T-cell (primary cell): ENCODE measurements around the gene GPR156. TPM values are rescaled to one million over a fixed set of nuclear protein-coding genes. Genes with fewer than 3 reads are reported as not detected.
A peak's percentile ranks its signal among the peaks of the same experiment; 100 is the strongest.
"Not testable (repeated sequence)": the region's sequence is repeated elsewhere in the genome, so short reads cannot be mapped to it uniquely, and the experiment has no call there.

Experiments
- ATAC-seq, 4 experiments: fragments of 200-7000 bp in 3 of 4; fragments of 150-1000 bp in 1 of 4; cut with Tn5 transposase; replicated peaks in 1 of 4; 1 replicate in 3 of 4; 2 replicates in 1 of 4; pipeline ENCODE4 v1.10.0; 2021; ENCODE audit warnings: moderate library complexity in 3 of 4, mild to moderate bottlenecking in 2 of 4, moderate number of reproducible peaks in 1 of 4
- CTCF ChIA-PET, 2 donors: fragments of 300-600 bp; sonication (Branson Sonifier 250); formaldehyde crosslinking; loops; one replicate each; lab custom pipeline; 2022; ENCODE audit warnings: antibody characterized with exemption in 2 of 2; lab: Charles Lee
- POLR2A ChIA-PET, 2 donors: fragments of 300-600 bp; sonication (Branson Sonifier 250); formaldehyde crosslinking; loops; one replicate each; lab custom pipeline; 2022; ENCODE audit warnings: antibody characterized with exemption in 2 of 2; lab: Charles Lee
- DNase-seq, 35 experiments: peaks; one replicate each; pipeline versions ENCODE4 v3.0.0 to v3.0.0-alpha.2; 2013 to 2023
- H3K27ac ChIP-seq: one replicate; pipeline ENCODE4 v1.5.1; 2013; ENCODE audit warnings: low read length
- H3K27me3 ChIP-seq, 2 experiments: replicated peaks in 1 of 2; 1 replicate in 1 of 2; 2 replicates in 1 of 2; pipeline versions ENCODE4 v1.6.1 to v1.7.0; 2013; ENCODE audit warnings: low read length in 1 of 2, mixed read lengths in 1 of 2; ENCODE audit not compliant: control insufficient read depth in 2 of 2, insufficient read depth in 2 of 2; ENCODE audit errors: extremely low read depth in 1 of 2
- H3K36me3 ChIP-seq, 2 donors: 1 replicate in 1 of 2; 2 replicates in 1 of 2; pipeline versions ENCODE4 v1.6.1 to v1.7.0; 2013; ENCODE audit warnings: low read length in 1 of 2; ENCODE audit not compliant: control insufficient read depth in 2 of 2, insufficient read depth in 1 of 2; ENCODE audit errors: extremely low read depth in 1 of 2
- H3K4me1 ChIP-seq, 2 experiments: 1 replicate in 1 of 2; 2 replicates in 1 of 2; pipeline versions ENCODE4 v1.6.1 to v1.7.0; 2013; ENCODE audit warnings: low read length in 2 of 2, mixed read lengths in 1 of 2; ENCODE audit not compliant: insufficient read depth in 2 of 2, control insufficient read depth in 1 of 2; ENCODE audit errors: extremely low read depth in 1 of 2
- H3K4me3 ChIP-seq, 2 donors: 1 replicate in 1 of 2; 2 replicates in 1 of 2; pipeline versions ENCODE4 v1.5.1 to v1.7.0; 2013; ENCODE audit warnings: mild to moderate bottlenecking in 2 of 2, low read length in 1 of 2, moderate library complexity in 1 of 2; ENCODE audit not compliant: control insufficient read depth in 1 of 2; ENCODE audit errors: extremely low read depth in 1 of 2
- H3K9me3 ChIP-seq: 2 replicates; pipeline ENCODE4 v1.7.0; 2013
- H3K27ac Mint-ChIP-seq, 2 donors: one replicate each; pipeline ENCODE4 v1.8.0; 2020 to 2021; ENCODE audit warnings: mild to moderate bottlenecking in 2 of 2, mixed read lengths in 2 of 2
- H3K27me3 Mint-ChIP-seq, 2 donors: one replicate each; pipeline ENCODE4 v1.8.0; 2021 to 2022; ENCODE audit warnings: mixed read lengths in 2 of 2
- H3K36me3 Mint-ChIP-seq: one replicate; pipeline ENCODE4 v1.8.0; 2021; ENCODE audit warnings: mixed read lengths
- H3K4me1 Mint-ChIP-seq, 3 donors: one replicate each; pipeline ENCODE4 v1.8.0; 2020 to 2022; ENCODE audit warnings: mixed read lengths in 3 of 3, mild to moderate bottlenecking in 1 of 3
- H3K4me3 Mint-ChIP-seq, 3 donors: one replicate each; pipeline ENCODE4 v1.8.0; 2020 to 2022; ENCODE audit warnings: mild to moderate bottlenecking in 3 of 3, mixed read lengths in 3 of 3, moderate library complexity in 3 of 3
- H3K9me3 Mint-ChIP-seq, 3 donors: one replicate each; pipeline ENCODE4 v1.8.0; 2020 to 2022; ENCODE audit warnings: mixed read lengths in 3 of 3
- WGBS: methylation state at CpG from one replicate; pipeline ENCODE4 v1.1.5; 2013; ENCODE audit warnings: missing lambda C conversion rate; ENCODE audit not compliant: insufficient coverage; 5-methylcytosine and 5-hydroxymethylcytosine counted together
- total RNA-seq, 35 experiments: library from RNA in 6 of 35; stranded (reverse) in 6 of 35; fragments of 120-200 nt in 1 of 35; gene quantifications; one replicate each; pipeline versions ENCODE4 v1.2.1 to v1.2.4 and lab custom pipeline; 2013 to 2026

Gene GPR156
- total RNA-seq, 5 donors from 2014 or later (not counting 1 experiment from before 2014, with no cell fraction given) = 0.09 to 0.75 (median 0.38) TPM; not detected in 1

DNA sequence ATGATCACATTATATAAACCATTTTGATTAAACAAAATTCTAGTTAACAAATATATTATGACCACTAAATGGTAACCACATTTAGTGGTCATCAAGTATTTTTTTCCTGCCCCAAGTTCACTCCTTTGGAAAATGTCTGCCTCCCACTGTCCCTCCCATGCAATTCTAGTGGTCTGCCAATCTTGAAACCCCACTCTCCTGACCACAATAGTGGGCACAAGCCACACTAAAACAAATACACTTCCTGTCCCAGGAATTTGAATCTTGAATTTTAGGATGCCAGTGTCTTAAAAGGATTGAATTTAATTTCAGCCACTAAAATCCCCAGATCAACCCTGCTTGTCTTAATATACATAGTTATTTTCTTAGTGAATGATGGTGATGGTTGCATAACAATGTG lies 14.0 kb upstream of the GPR156 start:
- no peaks in the 10 kb centered on the region for H3K4me1 Mint-ChIP-seq
- DNase-seq (no peak), ATAC-seq (no peak)
- Histone ChIP-seq H3K36me3 (no peaks in the 10 kb centered on the region), H3K4me3 (no peak overlapping the region), H3K27ac (no peak overlapping the region), H3K4me1 (no peaks in the 10 kb centered on the region), H3K9me3 (no peaks in the 10 kb centered on the region), H3K27me3 (peaks cover 0 to 2% of the 10 kb centered on the region in 2 experiments)
- H3K27me3 Mint-ChIP-seq = no peaks in the 10 kb centered on the region
- CTCF ChIA-PET = no interaction called here
- H3K9me3 Mint-ChIP-seq = peaks cover 0 to 3% (median 0%) of the 10 kb centered on the region in 3 donors
- H3K4me3 Mint-ChIP-seq = no peak overlapping the region
- no peaks in the 10 kb centered on the region for H3K36me3 Mint-ChIP-seq
- POLR2A ChIA-PET = interaction anchor here in 1 of 2 donors (1.0 kb wide), 1 partner anchor 51 kb away, joined by 5 read pairs; no protein-coding TSS in a partner anchor
- H3K27ac Mint-ChIP-seq = no peak overlapping the region

DNA sequence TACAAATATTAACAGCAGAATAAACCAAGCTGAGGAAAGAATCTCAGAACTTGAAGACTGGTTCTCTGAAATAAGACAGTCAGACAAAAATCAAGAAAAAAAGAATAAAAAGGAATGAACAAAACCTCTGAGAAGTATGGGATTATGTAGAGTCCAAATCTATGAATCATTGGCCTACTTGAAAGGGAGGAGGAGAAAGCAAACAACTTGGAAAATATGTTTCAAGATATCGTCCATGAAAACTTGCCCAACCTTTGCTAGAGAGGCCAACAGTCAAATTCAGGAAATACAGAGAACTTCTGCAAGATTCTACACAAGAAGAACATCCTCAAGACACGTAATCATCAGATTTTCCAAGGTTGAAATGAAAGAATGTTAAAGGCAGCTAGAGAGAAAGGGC lies 6.5 kb upstream of the GPR156 start:
- Mint-ChIP-seq H3K9me3 (peaks cover 13 to 15% (median 15%) of the 10 kb centered on the region in 3 donors), H3K27me3 (peaks cover 25 to 30% of the 10 kb centered on the region in 2 donors)
- H3K4me1 ChIP-seq, ATAC-seq, H3K36me3 ChIP-seq, H3K4me1 Mint-ChIP-seq, H3K4me3 Mint-ChIP-seq, DNase-seq, H3K9me3 ChIP-seq, POLR2A ChIA-PET, H3K4me3 ChIP-seq, H3K36me3 Mint-ChIP-seq, H3K27ac Mint-ChIP-seq, H3K27ac ChIP-seq: not testable (repeated sequence)
- WGBS = no CpG with 5 or more reads among the region's 2 CpGs
- H3K27me3 ChIP-seq = peaks cover 0 to 18% of the 10 kb centered on the region in 2 experiments
- CTCF ChIA-PET = interaction anchor here in 1 of 2 donors (0.6 kb wide), 1 partner anchor 267 kb away, joined by 3 read pairs; no protein-coding TSS in a partner anchor

DNA sequence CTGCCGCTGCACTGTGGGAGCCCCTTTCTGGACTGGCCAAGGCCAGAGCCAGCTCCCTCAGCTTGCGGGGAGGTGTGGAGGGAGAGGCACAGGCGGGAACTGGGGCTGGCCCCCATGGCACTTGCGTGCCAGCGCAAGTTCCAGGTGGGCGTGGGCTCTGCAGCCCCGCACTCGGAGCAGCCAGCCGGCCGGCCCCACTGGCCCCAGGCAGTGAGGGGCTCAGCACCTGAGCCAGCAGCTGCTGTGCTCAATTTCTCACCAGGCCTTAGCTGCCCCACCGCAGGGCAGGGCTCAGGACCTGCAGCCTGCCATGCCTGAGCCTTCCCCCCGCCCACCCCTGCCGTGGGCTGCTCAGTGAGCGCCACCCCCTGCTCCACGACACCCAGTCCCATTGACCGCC lies 4.6 kb upstream of the GPR156 start:
- Mint-ChIP-seq H3K27me3 (peaks cover 39 to 42% of the 10 kb centered on the region in 2 donors), H3K4me1 (peaks cover 0 to 6% (median 3%) of the 10 kb centered on the region in 3 donors), H3K36me3 (no peaks in the 10 kb centered on the region), H3K4me3 (no peak overlapping the region), H3K27ac (no peak overlapping the region), H3K9me3 (peaks cover 13 to 15% (median 15%) of the 10 kb centered on the region in 3 donors)
- no peak overlapping the region for H3K27ac ChIP-seq
- no peak overlapping the region for H3K4me3 ChIP-seq
- DNase-seq (no peak), ATAC-seq (no peak)
- CTCF ChIA-PET = interaction anchor here in 1 of 2 donors (0.7 kb wide), 1 partner anchor 1548 kb away, joined by 6 read pairs; no protein-coding TSS in a partner anchor
- H3K36me3 ChIP-seq = no peaks in the 10 kb centered on the region
- peaks cover 0 to 28% of the 10 kb centered on the region in 2 experiments for H3K27me3 ChIP-seq
- H3K9me3 ChIP-seq = no peaks in the 10 kb centered on the region
- POLR2A ChIA-PET = no interaction called here
- 96% methylated on average over 13 of the region's 16 CpGs for WGBS
- peaks cover 0 to 4% of the 10 kb centered on the region in 2 experiments for H3K4me1 ChIP-seq

DNA sequence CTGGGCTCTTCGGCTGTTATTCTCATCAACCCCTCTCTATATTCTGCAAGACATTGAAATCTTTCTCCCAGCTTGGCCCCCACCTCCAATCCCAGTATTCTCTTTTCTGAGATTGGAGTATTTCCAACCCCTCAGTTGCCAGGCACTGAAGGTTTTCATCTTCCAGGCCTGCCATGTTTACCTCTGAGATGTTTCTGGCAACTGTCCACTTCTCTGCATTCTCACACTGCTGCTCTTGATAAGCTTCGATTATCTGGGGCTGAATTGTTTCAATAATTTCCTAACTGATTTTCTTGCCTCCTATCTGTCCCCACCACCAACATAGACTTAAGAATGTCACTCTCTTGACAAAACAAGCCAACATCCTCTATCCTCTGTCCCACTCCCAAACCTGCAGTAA lies 1.4 kb upstream of the GPR156 start:
- ChIA-PET POLR2A (no interaction called here), CTCF (no interaction called here)
- no peaks in the 10 kb centered on the region for H3K9me3 ChIP-seq
- peaks cover 53 to 54% of the 10 kb centered on the region in 2 donors for H3K27me3 Mint-ChIP-seq
- 83% methylated on average over 1 of the region's 2 CpGs for WGBS
- peaks cover 0 to 5% (median 0%) of the 10 kb centered on the region in 3 donors for H3K9me3 Mint-ChIP-seq
- no peak overlapping the region for H3K27ac ChIP-seq
- peaks cover 6 to 37% of the 10 kb centered on the region in 2 experiments for H3K27me3 ChIP-seq
- H3K36me3 Mint-ChIP-seq = no peaks in the 10 kb centered on the region
- no peak overlapping the region for H3K4me3 Mint-ChIP-seq
- no peak overlapping the region for H3K4me3 ChIP-seq
- no peak overlapping the region for H3K27ac Mint-ChIP-seq
- ATAC-seq = no peak
- H3K4me1 Mint-ChIP-seq = peaks cover 0 to 8% (median 5%) of the 10 kb centered on the region in 3 donors
- no peak for DNase-seq
- H3K36me3 ChIP-seq = no peaks in the 10 kb centered on the region
- peaks cover 0 to 4% of the 10 kb centered on the region in 2 experiments for H3K4me1 ChIP-seq

DNA sequence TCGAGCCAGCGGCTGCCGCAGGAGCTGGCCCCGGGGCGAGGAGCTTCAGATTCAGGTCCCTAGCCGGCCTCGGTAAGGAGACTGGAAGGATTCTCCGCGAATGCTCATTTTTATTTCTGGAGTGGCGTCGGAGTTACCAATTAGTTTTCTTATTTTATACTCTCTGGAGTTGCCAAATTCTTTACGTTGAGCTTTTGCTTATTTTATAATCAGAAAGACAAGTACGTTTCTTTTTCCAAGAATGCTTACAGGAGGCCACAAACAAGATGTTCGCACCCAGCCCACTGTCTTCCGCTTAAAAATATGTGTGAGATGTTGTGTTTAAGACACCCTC lies 453 bp upstream of the GPR156 start:
- Mint-ChIP-seq H3K27me3 (peaks cover 59 to 64% of the 10 kb centered on the region in 2 donors), H3K27ac (no peak overlapping the region), H3K9me3 (peaks cover 0 to 5% (median 0%) of the 10 kb centered on the region in 3 donors), H3K36me3 (no peaks in the 10 kb centered on the region), H3K4me3 (peak overlapping the region in 1 of 3 donors; percentile 34), H3K4me1 (peaks cover 0 to 8% (median 5%) of the 10 kb centered on the region in 3 donors)
- DNase-seq (no peak), ATAC-seq (no peak)
- no peaks in the 10 kb centered on the region for H3K36me3 ChIP-seq
- H3K27ac ChIP-seq = no peak overlapping the region
- H3K27me3 ChIP-seq = peaks cover 6 to 39% of the 10 kb centered on the region in 2 experiments
- peaks cover 0 to 4% of the 10 kb centered on the region in 2 experiments for H3K4me1 ChIP-seq
- CTCF ChIA-PET = no interaction called here
- WGBS = 25% methylated on average over 4 of the region's 15 CpGs
- POLR2A ChIA-PET = no interaction called here
- H3K4me3 ChIP-seq = peak overlapping the region in 1 of 2 donors; percentile 17
- H3K9me3 ChIP-seq = no peaks in the 10 kb centered on the region

DNA sequence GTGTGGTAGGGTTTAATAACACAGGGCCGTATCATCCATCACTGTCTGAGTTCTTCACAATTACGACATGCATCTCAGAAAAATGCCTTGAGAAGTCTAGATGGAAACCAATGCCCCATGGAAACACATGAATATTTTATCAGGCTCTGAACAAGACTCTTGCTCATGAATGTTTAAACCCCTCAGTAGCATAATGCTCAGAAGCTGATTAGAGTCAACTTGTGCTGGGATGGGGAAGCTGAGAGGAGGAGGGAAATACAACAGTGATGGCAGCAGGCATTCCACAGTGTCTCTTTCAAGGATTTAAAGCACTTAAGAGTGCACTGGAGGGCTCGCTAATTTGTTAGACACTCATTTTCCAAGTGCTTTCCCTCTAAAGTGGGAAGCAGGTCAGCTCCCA lies 3.8 kb downstream of the GPR156 start:
- POLR2A ChIA-PET = no interaction called here

More for the DNA sequence above, 3.8 kb downstream of the GPR156 start:
- Histone ChIP-seq H3K9me3 (no peaks in the 10 kb centered on the region), H3K4me1 (peaks cover 0 to 4% of the 10 kb centered on the region in 2 experiments), H3K4me3 (no peak overlapping the region), H3K27me3 (peaks cover 12 to 23% of the 10 kb centered on the region in 2 experiments), H3K36me3 (no peaks in the 10 kb centered on the region), H3K27ac (no peak overlapping the region)
- Mint-ChIP-seq H3K36me3 (no peaks in the 10 kb centered on the region), H3K27ac (no peak overlapping the region), H3K27me3 (peaks cover 54 to 67% of the 10 kb centered on the region in 2 donors), H3K9me3 (no peaks in the 10 kb centered on the region), H3K4me1 (peaks cover 0 to 8% (median 5%) of the 10 kb centered on the region in 3 donors), H3K4me3 (no peak overlapping the region)
- DNase-seq (no peak), ATAC-seq (no peak)
- 80% methylated on average over 1 of the region's 3 CpGs for WGBS
- CTCF ChIA-PET = no interaction called here
